Nephron (organoid): ENCODE data around the gene MRGPRD.
A peak's percentile ranks its signal among the peaks of the same experiment; 100 is the strongest.

Experiments
- H3K27ac Mint-ChIP-seq, 3 experiments: 2 replicates each; pipeline ENCODE4 v1.8.0; 2020; ENCODE audit warnings: mixed read lengths in 3 of 3, mild to moderate bottlenecking in 2 of 3, moderate library complexity in 1 of 3
- H3K27me3 Mint-ChIP-seq: 2 replicates; pipeline ENCODE4 v1.8.0; 2021; ENCODE audit warnings: low read depth, mild to moderate bottlenecking, moderate library complexity, mixed read lengths
- H3K36me3 Mint-ChIP-seq: 2 replicates; pipeline ENCODE4 v1.8.0; 2020; ENCODE audit warnings: low read depth, mixed read lengths
- H3K4me1 Mint-ChIP-seq: 2 replicates; pipeline ENCODE4 v1.8.0; 2020; ENCODE audit warnings: mixed read lengths
- H3K4me3 Mint-ChIP-seq, 3 experiments: 2 replicates each; pipeline ENCODE4 v1.8.0; 2020; ENCODE audit warnings: mild to moderate bottlenecking in 3 of 3, mixed read lengths in 3 of 3, moderate library complexity in 2 of 3
- H3K9me3 Mint-ChIP-seq: 2 replicates; pipeline ENCODE4 v1.8.0; 2020; ENCODE audit warnings: mixed read lengths
- CTCF ChIP-seq, 3 experiments: fragments of 200-600 bp; sonication (generic); IDR thresholded peaks; one replicate each; pipeline ENCODE4 v1.5.0; 2021; ENCODE audit warnings: antibody characterized with exemption in 3 of 3; ENCODE audit not compliant: unreplicated experiment in 3 of 3

The MRGPRD gene

GRCh38 chr11:68959465-68960293 lies 21.1 kb downstream of the MRGPRD start:
- Mint-ChIP-seq H3K4me1 (peaks cover 8% of the 10 kb centered on the region), H3K27ac (no peak overlapping the region), H3K9me3 (peaks cover 5% of the 10 kb centered on the region), H3K36me3 (no peaks in the 10 kb centered on the region), H3K27me3 (peaks cover 12% of the 10 kb centered on the region), H3K4me3 (no peak overlapping the region)
- no peak for TF ChIP-seq CTCF (IDR thresholded peaks at IDR 0.05; ENCODE audit: unreplicated experiment in 3 of 3)

GRCh38 chr11:68958211-68958610 lies 22.6 kb downstream of the MRGPRD start:
- Mint-ChIP-seq H3K27ac (no peak overlapping the region), H3K27me3 (peaks cover 12% of the 10 kb centered on the region), H3K9me3 (peaks cover 2% of the 10 kb centered on the region), H3K36me3 (no peaks in the 10 kb centered on the region), H3K4me3 (no peak overlapping the region), H3K4me1 (peaks cover 8% of the 10 kb centered on the region)
- TF ChIP-seq CTCF (IDR thresholded peaks at IDR 0.05; ENCODE audit: unreplicated experiment in 3 of 3) = no peak

GRCh38 chr11:68956547-68957254 lies 24.1 kb downstream of the MRGPRD start:
- Mint-ChIP-seq H3K36me3 (no peaks in the 10 kb centered on the region), H3K9me3 (peaks cover 2% of the 10 kb centered on the region), H3K4me3 (no peak overlapping the region), H3K27me3 (peaks cover 9% of the 10 kb centered on the region), H3K4me1 (peaks cover 8% of the 10 kb centered on the region), H3K27ac (no peak overlapping the region)
- TF ChIP-seq CTCF (IDR thresholded peaks at IDR 0.05; ENCODE audit: unreplicated experiment in 3 of 3) = no peak

- H3K4me3 Mint-ChIP-seq = no peak overlapping the region
These were observed 24.6 kb downstream of the MRGPRD start for GRCh38 chr11:68956142-68956541.

DNA sequence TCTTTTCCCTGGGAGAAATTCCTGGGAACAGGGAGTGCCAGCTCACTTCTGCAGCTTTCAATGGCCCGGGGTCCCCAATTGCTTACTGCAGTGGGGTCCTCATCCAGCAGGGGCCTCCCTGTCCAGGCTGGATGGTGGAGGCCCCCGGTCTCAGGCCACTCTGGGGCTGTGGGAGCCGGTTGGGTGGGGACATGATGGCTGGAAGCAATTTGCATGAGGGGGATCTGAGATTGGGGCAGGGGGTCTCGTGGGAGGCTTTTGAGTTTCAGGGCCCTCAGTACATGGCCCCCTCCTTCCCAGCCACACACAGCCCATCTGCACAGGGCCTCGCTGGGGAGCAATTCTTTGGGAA lies 25.2 kb downstream of the MRGPRD start:
- TF ChIP-seq CTCF (IDR thresholded peaks at IDR 0.05; ENCODE audit: unreplicated experiment in 3 of 3) = no peak
- Mint-ChIP-seq H3K27ac (peak overlapping the region; percentile 55 to 60 (median 55)), H3K9me3 (peaks cover 2% of the 10 kb centered on the region), H3K4me3 (peak overlapping the region in 1 of 3 experiments; percentile 45), H3K4me1 (peaks cover 8% of the 10 kb centered on the region), H3K36me3 (no peaks in the 10 kb centered on the region), H3K27me3 (peaks cover 10% of the 10 kb centered on the region)

More at GRCh38 chr11:68956142-68956541, 24.6 kb downstream of the MRGPRD start:
- Mint-ChIP-seq H3K27me3 (peaks cover 10% of the 10 kb centered on the region), H3K27ac (no peak overlapping the region), H3K9me3 (peaks cover 2% of the 10 kb centered on the region), H3K4me1 (peaks cover 8% of the 10 kb centered on the region), H3K36me3 (no peaks in the 10 kb centered on the region)
- TF ChIP-seq CTCF (IDR thresholded peaks at IDR 0.05; ENCODE audit: unreplicated experiment in 3 of 3) = peak in 2 of 3 experiments; percentile 11 to 28
